GM10266 (cell line): Measurements from ENCODE around the gene DSP.

Source experiments
- DNase-seq: peaks from one replicate; pipeline ENCODE4 v3.0.0; 2012; ENCODE audit errors: extremely low spot score
- TF ChIP-seq, protein P1 (sequence below): IDR thresholded peaks from 2 replicates; pipeline ENCODE4 v1.5.1; 2012; ENCODE audit warnings: mild to moderate bottlenecking, low read depth; ENCODE audit not compliant: control insufficient read depth, insufficient read depth; ENCODE audit errors: missing control alignments

Gene DSP

GRCh38 chr6:7590918-7591302, 49.4 kb downstream of the DSP start:
- no peak for DNase-seq
- TF ChIP-seq, protein P1, sequence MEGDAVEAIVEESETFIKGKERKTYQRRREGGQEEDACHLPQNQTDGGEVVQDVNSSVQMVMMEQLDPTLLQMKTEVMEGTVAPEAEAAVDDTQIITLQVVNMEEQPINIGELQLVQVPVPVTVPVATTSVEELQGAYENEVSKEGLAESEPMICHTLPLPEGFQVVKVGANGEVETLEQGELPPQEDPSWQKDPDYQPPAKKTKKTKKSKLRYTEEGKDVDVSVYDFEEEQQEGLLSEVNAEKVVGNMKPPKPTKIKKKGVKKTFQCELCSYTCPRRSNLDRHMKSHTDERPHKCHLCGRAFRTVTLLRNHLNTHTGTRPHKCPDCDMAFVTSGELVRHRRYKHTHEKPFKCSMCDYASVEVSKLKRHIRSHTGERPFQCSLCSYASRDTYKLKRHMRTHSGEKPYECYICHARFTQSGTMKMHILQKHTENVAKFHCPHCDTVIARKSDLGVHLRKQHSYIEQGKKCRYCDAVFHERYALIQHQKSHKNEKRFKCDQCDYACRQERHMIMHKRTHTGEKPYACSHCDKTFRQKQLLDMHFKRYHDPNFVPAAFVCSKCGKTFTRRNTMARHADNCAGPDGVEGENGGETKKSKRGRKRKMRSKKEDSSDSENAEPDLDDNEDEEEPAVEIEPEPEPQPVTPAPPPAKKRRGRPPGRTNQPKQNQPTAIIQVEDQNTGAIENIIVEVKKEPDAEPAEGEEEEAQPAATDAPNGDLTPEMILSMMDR, result no peak

- TF ChIP-seq, protein P1, result no peak
- no peak for DNase-seq
These were observed 50.3 kb downstream of the DSP start for GRCh38 chr6:7591770-7592169.

DNA sequence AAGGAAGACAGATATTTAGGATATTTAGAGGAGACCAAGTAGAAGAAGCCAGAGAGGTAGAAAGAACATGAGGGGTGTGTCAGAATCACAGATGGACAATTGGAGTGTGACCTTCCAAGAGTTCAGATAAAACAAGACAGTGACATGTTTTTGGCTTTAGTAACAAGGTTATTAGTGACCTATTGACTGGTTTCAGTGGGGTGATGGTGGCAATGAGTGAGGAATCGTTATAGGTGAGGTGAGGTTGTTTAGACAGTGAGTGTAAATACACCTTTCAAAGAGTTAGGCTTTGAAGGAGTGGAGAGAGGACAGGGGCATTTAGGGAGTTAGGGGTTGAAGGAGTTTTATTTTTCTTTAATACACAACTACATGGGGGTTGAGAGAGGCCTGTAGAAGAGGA, 51.8 kb downstream of the DSP start:
- TF ChIP-seq, protein P1, result no peak
- DNase-seq, result no peak

GRCh38 chr6:7594579-7595125, 53.2 kb downstream of the DSP start:
- TF ChIP-seq, protein P1, result no peak
- no peak for DNase-seq

- TF ChIP-seq, protein P1, result no peak
- no peak for DNase-seq
These were observed 62.5 kb downstream of the DSP start for GRCh38 chr6:7604003-7604402.

- TF ChIP-seq, protein P1, result no peak
- no peak for DNase-seq
These were observed 63.0 kb downstream of the DSP start for GRCh38 chr6:7604506-7604905.

DNA sequence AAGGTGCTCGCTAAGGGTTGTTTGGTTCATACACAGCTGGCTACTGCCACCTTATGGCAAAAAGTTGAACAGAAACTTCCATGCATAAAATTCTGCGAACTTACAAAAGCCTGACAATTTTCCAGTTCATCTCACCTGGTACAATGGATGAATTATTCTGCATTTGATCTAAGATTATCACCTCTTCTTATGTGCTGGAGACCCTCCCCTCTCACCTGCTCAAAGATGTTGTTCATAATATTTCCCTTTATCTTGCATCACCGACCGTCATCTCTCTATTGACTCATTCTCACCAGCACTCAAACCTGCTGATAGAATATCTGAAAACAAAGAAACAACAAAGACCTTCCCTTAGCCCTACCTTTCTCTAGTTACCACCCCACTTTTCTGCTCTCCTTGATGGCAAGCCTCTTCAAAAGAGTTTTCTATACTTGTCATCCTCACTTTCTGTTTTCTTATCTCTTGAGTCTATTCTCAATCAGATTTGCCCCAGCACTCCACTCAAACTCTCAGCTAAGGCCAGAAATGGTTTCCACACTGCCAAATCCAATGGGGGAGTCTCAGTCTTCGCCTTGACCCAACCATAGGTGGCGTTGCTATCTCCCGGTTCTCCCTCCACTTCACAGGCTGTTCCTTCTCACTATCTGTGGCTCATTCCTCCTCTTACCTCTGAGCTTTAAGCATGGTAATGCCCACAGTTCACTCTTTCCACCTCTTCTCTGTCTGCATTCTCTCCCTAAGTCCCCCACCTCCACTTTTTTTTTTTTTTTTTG, 74.3 kb downstream of the DSP start:
- TF ChIP-seq, protein P1, result peak; percentile 66
- DNase-seq, result peak; percentile 35
